ENCODE data around the gene ABCG5.

DNA sequence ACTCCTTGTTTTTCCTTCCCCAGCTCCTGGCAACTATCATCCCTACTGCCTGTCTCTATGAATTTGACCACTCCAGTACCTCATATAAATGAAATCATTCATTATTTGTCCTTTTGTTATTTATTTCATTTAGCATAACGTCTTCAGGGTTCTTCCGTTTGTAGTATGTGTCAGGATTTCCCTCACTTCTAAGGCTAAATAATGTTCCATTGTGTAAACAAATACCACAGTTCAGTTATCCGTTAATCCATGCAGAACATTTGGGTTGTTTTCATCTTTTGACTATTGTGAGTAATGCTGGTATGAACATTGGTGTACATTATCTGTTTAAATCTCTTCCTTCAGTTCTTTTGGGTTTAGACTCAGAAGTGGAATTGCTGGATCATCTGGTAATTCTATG is 46.0 kb downstream of the ABCG5 start:
- TF ChIP-seq POLR2A (IDR thresholded peaks at IDR 0.05; ENCODE audit: low read length) (no peak), GATA1 (IDR thresholded peaks at IDR 0.05; ENCODE audit: low read depth, low read length) (no peak)
